Measurements from ENCODE around the gene CD160. TPM values are rescaled to one million over a fixed set of nuclear protein-coding genes. Genes with fewer than 3 reads are reported as not detected.

Gene CD160
- total and polyA plus RNA-seq, 2 of the 13 experiments (the other 11 are each of a cell fraction or from before 2014, with no cell fraction given): 0.09 TPM; not detected in 1

DNA sequence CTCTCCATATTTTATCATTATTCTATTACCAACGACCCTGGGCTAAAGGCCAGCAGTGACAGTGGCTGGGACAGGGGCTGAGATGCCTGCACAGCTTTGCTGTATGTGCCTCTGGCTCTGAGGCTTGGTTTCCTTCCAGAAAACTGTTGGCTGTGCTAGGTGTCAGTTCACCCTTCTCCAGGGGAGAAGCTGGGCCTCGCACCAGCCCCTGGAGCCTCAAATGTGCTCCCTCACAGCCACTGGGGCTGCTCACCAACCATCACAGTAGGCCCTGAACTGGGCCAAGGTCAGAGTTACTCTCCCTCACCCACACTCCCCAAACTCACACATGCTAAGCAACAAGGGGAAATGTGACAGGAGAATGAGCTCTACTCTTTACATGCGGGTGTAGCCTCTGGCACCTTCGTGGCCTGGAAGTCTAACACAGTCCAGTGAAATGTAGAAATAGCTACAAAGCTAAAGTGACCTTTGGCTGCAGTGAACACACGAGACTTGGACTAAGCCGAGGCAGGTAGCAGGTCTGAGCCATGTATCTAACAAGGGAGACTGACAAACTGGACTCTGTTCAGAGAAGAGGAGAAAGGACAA, 4.7 kb upstream of the CD160 start (continued):
- TF ChIP-seq, protein P1, sequence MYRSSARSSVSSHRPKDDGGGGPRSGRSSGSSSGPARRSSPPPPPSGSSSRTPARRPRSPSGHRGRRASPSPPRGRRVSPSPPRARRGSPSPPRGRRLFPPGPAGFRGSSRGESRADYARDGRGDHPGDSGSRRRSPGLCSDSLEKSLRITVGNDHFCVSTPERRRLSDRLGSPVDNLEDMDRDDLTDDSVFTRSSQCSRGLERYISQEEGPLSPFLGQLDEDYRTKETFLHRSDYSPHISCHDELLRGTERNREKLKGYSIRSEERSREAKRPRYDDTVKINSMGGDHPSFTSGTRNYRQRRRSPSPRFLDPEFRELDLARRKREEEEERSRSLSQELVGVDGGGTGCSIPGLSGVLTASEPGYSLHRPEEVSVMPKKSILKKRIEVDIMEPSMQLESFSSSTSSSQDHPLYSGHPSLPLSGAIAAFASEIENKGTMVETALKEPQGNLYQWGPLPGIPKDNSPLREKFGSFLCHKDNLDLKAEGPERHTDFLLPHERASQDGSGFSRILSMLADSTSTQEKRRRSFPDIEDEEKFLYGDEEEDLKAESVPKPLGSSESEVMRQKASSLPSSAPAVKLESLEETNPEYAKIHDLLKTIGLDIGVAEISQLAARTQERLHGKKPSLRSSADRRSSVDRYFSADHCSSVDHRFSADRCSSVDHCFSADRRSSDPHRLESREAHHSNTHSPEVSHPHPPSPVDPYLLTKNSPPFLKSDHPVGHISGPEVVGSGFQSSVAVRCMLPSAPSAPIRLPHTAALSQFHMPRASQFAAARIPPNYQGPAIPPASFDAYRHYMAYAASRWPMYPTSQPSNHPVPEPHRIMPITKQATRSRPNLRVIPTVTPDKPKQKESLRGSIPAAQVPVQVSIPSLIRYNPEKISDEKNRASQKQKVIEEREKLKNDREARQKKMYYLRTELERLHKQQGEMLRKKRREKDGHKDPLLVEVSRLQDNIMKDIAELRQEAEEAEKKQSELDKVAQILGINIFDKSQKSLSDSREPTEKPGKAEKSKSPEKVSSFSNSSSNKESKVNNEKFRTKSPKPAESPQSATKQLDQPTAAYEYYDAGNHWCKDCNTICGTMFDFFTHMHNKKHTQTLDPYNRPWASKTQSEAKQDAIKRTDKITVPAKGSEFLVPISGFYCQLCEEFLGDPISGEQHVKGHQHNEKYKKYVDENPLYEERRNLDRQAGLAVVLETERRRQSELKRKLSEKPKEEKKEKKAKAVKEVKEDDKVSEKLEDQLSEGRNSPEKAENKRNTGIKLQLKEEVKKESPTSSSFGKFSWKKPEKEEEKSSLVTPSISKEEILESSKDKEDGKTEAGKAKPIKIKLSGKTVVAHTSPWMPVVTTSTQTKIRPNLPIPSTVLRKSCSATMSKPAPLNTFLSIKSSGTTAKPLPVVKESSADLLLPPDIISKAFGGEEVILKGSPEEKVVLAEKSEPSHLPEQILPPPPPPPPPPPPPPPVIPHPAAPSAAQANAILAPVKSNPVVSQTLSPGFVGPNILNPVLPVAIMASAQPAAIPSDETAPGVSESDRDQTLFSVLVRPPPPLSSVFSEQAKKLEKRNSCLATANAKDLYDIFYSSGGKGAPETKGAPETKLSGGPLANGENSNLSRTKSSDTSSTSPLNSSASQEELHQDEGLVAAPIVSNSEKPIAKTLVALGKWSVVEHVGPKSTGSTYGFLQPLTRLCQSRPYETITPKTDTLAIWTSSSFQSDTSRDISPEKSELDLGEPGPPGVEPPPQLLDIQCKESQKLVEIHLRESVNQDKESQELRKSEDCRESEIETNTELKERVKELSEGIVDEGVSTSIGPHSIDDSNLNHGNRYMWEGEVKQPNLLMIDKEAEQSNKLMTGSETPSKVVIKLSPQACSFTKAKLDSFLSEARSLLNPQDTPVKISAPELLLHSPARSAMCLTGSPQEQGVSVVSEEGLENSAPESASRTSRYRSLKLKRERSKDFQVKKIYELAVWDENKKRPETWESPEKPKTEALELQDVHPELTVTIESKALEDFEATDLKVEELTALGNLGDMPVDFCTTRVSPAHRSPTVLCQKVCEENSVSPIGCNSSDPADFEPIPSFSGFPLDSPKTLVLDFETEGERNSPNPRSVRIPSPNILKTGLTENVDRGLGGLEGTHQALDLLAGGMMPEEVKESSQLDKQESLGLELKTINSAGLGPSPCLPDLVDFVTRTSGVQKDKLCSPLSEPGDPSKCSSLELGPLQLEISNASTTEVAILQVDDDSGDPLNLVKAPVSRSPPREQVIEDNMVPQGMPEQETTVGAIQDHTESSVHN (CRISPR knock-in tag; IDR thresholded peaks at IDR 0.05): no peak
- TF ChIP-seq, protein P2, sequence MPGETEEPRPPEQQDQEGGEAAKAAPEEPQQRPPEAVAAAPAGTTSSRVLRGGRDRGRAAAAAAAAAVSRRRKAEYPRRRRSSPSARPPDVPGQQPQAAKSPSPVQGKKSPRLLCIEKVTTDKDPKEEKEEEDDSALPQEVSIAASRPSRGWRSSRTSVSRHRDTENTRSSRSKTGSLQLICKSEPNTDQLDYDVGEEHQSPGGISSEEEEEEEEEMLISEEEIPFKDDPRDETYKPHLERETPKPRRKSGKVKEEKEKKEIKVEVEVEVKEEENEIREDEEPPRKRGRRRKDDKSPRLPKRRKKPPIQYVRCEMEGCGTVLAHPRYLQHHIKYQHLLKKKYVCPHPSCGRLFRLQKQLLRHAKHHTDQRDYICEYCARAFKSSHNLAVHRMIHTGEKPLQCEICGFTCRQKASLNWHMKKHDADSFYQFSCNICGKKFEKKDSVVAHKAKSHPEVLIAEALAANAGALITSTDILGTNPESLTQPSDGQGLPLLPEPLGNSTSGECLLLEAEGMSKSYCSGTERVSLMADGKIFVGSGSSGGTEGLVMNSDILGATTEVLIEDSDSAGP (CRISPR knock-in tag; IDR thresholded peaks at IDR 0.05; ENCODE audit: borderline replicate concordance): peak; percentile 29
- TF ChIP-seq BRCA1 (CRISPR knock-in tag; IDR thresholded peaks at IDR 0.05) (0 out of 2 replicates have a peak, but pooled peaks have one; percentile 70), GATAD1 (CRISPR knock-in tag; IDR thresholded peaks at IDR 0.05) (no peak), ZNF556 (CRISPR knock-in tag; IDR thresholded peaks at IDR 0.05; ENCODE audit: borderline replicate concordance) (peak; percentile 84), TARDBP (CRISPR knock-in tag; IDR thresholded peaks at IDR 0.05) (peak; percentile 49; the same call in 1 of the 2 replicates), ZNF30 (CRISPR knock-in tag; IDR thresholded peaks at IDR 0.05) (0 out of 2 replicates have a peak, but pooled peaks have one; percentile 73), ZNF7 (CRISPR knock-in tag; IDR thresholded peaks at IDR 0.05) (no peak), ZNF737 (CRISPR knock-in tag; IDR thresholded peaks at IDR 0.05; ENCODE audit: borderline replicate concordance) (peak; percentile 86; the same call in 1 of the 2 replicates)
- TF ChIP-seq, protein P3, sequence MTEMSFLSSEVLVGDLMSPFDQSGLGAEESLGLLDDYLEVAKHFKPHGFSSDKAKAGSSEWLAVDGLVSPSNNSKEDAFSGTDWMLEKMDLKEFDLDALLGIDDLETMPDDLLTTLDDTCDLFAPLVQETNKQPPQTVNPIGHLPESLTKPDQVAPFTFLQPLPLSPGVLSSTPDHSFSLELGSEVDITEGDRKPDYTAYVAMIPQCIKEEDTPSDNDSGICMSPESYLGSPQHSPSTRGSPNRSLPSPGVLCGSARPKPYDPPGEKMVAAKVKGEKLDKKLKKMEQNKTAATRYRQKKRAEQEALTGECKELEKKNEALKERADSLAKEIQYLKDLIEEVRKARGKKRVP (CRISPR knock-in tag; IDR thresholded peaks at IDR 0.05): no peak
- TF ChIP-seq, protein P4, sequence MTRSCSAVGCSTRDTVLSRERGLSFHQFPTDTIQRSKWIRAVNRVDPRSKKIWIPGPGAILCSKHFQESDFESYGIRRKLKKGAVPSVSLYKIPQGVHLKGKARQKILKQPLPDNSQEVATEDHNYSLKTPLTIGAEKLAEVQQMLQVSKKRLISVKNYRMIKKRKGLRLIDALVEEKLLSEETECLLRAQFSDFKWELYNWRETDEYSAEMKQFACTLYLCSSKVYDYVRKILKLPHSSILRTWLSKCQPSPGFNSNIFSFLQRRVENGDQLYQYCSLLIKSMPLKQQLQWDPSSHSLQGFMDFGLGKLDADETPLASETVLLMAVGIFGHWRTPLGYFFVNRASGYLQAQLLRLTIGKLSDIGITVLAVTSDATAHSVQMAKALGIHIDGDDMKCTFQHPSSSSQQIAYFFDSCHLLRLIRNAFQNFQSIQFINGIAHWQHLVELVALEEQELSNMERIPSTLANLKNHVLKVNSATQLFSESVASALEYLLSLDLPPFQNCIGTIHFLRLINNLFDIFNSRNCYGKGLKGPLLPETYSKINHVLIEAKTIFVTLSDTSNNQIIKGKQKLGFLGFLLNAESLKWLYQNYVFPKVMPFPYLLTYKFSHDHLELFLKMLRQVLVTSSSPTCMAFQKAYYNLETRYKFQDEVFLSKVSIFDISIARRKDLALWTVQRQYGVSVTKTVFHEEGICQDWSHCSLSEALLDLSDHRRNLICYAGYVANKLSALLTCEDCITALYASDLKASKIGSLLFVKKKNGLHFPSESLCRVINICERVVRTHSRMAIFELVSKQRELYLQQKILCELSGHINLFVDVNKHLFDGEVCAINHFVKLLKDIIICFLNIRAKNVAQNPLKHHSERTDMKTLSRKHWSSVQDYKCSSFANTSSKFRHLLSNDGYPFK (CRISPR knock-in tag; IDR thresholded peaks at IDR 0.05; ENCODE audit: borderline replicate concordance): peak; percentile 52; the same call in 1 of the 2 replicates
